GM21576 (cell line): ENCODE measurements around the gene CELA2B.
"Not testable (repeated sequence)": the region's sequence is repeated elsewhere in the genome, so short reads cannot be mapped to it uniquely, and the experiment has no call there.

Source experiments
- ATAC-seq: cut with Tn5 transposase; IDR thresholded peaks from one replicate; pipeline ENCODE4 v1.9.1; 2021; ENCODE audit warnings: mild to moderate bottlenecking, moderate library complexity; ENCODE audit not compliant: unreplicated experiment

The CELA2B gene

GRCh38 chr1:15475752-15476314 is at the start of gene CELA2B:
CELA2B (plus strand) TSS chr1:15476104; CDS start chr1:15476126, 22 bp downstream.
- ATAC-seq: no peak

DNA sequence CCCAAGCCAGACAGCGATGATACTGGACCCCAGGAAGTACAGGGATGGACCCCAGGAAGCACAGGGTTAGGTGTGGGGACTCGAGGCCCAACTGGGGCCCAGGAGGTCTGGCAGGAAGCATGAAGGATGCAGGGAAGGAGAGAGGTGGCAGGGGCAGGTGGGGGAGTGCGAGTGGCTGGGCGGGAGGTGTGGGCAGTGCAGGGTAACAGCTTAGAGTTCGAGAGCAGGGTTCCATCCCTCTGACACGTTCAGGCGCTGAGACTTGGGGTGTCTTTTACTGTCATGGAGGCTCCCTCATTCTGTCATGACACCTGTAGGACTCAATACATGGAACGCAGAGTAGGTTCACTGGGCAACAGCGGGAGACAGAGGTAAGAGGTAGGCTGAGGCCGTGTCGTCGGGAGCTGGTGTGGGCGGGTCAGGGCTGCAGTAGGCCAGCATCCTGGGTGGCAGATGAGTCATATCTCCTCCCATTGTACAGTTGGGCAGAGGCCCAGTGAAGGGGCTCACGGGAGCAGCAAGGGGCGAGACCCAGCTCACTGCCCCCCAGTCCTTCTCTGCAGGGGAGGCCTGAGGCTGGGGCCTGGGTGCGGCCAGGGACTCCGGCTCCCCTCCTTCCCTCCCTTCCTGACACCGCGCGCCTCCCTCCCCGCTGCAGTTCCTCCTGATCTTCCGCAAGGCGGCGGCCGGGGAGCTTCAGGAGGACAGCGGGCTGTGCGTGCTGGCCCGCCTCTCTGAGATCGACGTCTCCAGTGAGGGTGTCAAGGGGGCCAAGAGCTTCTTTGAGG is 49.2 kb upstream of the CELA2B start:
- no peak for ATAC-seq

DNA sequence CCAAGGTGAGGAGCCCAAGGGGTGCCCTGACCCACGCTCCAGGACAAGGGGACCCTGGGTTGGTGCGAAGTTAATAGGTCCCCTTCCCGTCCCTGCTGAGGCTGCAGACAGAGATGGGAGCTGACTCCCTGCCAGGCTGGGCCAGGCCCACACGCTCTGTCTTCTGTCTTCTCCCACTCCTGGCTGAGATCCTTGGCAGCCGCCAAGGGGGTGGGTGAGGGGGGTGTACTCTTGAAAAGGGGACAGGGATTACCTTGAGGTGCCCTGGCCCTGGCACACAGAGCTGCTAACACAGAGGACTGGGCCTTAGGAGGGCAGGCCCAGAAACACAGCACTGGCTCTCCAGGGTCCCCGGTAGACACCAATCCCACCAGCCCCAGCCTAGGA is 48.6 kb upstream of the CELA2B start:
- ATAC-seq: no peak

DNA sequence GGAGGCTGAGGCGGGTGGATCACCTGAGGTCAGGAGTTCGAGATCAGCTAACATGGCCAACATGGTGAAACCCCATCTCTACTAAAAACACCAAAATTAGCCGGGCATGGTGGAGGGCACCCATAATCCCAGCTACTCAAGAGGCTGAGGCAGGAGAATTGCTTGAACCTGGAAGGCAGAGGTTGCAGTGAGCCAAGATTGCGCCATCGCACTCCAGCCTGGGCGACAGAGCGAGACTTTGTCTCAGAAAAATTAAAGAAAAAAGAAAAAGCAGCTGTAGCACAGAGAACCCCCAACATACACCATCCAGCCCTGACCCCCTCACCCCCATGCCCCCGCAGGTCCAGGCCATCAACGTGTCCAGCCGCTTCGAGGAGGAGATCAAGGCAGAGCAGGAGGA is 47.7 kb upstream of the CELA2B start:
- ATAC-seq: not testable (repeated sequence)

- no peak for ATAC-seq
Measured at GRCh38 chr1:15428815-15429435, 47.0 kb upstream of the CELA2B start.

DNA sequence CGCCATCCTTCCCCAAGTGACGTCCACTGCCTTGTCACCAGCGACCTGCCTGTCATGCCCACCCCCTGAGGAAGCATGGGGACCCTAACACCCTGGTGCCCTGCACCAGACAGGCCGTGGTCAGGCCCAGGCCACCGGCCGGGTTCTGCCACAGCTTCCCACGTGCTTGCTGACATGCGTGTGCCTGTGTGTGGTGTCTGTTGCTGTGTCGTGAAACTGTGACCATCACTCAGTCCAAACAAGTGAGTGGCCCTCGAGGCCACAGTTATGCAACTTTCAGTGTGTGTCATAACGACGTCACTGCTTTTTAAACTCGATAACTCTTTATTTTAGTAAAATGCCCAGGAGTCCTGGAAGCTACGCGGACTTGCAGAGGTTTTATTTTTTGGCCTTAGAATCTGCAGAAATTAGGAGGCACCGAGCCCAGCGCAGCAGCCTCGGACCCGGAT is 46.2 kb upstream of the CELA2B start:
- ATAC-seq: no peak

DNA sequence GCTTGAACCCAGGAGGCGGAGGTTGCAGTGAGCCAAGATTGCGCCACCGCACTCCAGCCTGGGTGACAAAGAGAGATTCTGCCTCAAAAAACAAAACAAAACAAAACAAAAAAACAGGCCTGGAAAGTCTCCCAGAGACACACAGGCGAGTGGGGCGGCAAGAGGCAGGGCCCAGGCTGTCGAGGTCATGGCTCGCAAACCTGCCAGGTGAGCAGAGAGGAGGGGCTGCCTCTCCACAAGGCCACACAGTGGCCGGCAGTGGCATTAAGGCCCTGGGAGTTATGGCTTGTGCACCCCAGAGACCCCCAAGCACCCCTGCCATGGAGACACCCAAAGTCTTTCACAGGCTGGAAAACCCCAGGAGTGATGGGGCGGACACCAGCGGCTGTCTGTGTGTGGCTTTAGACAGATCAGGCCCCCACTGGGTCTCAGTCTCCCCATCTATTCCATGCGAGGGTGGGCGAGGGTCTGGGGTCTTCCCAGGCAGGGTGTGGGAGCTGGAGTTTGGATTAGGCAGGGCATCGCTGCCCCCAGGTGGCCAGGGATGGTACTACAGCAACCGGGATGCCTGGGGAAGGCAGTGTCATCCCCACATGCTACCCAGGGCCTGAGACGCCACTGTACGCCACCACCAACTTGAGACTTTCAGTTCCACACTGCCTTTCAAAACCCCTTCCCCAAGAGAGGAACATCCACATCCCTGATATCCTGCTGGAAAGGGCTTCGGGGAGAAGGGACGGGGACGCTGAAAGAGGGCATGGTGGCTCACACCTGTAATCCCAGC is 44.9 kb upstream of the CELA2B start:
- no peak for ATAC-seq

- no peak for ATAC-seq
Measured at GRCh38 chr1:15431571-15431948, 44.3 kb upstream of the CELA2B start.

GRCh38 chr1:15432324-15432723 is 43.6 kb upstream of the CELA2B start:
- ATAC-seq: no peak

DNA sequence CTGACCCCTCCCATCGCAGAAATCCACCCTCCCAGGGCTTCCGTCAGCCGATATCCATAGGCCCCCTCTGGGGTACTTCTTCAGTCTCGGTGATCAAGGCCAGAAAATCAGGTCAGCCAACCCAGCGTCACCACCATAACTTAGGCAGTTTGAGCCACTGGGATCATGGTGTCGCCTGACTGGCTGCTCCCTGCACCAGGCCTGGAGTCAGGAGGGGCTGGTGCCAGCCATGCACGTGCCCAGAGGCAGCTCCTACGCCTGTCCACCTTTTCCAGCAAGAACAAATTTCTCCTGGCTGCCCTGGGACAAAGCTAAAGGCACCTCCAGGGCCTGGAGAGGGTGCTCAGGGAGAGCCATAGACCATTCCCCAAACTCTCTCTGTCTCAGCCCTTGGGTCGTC is 42.4 kb upstream of the CELA2B start:
- no peak for ATAC-seq

DNA sequence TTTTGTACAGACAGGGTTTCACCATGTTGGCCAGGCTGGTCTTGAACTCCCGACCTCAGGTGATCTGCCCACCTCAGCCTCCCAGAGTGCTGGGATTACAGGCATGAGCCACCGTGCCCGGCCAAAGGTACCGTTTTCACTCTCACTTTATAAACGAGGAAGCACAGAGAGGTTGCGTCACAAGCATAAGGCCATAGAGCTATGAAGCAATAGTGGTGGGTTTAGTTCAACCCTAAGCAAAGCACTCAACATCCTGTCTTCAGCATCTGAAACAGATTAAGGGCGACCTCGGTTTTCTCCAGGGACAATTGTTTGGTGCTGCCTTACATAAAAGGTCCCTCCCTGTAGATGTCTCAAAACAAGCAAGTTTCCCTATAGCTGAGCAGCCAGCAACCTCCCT is 41.2 kb upstream of the CELA2B start:
- ATAC-seq: not testable (repeated sequence)

GRCh38 chr1:15435239-15436077 is 40.4 kb upstream of the CELA2B start:
- no peak for ATAC-seq

DNA sequence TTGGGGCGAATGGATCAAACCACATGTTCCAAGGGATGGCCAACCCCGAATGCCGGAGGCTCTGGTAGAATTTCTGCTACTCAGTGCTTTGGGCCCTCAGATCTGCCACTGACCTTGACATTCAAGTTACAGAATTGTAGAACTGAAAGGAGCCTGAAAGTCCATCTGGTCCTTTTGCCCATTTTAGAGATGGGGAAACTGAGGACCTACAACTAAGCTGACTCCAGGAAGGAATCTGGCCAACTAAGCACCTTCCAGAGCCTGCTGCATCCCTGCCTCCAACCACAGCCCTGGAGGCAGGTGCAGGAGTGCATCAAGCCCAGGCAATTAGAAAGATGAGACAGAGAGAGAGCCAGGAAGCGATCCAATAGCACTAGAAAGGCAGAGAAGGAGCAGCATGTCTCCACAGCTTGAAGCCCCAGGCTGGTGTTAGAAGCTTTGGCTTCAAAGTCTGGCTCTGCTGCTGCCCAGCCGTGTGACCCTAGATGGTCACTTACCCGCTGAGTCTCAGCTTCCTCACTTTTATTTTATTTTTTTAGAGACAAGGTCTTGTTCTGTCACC is 38.9 kb upstream of the CELA2B start:
- no peak for ATAC-seq

- no peak for ATAC-seq
Measured at GRCh38 chr1:15439325-15439724, 36.6 kb upstream of the CELA2B start.

- no peak for ATAC-seq
Measured at GRCh38 chr1:15440357-15440756, 35.5 kb upstream of the CELA2B start.

DNA sequence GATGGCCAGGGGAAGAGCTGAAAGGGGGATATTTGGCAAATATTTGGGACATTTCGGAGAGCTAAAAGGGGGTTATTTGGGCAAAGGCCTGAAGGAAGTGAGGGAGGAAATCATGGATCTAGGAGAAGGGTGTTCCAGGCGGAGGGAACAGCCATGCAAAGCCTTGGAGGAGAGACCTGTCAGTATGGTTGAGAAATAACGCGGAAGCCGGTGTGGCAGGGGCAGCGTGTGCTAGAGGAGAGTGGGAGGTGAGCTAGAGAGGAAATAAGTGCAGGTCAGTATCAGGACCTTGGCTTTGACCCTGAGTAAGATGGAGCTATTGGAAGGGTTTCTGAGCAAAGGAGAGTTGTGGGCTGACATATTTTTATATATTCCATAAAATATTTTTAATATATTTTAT is 34.7 kb upstream of the CELA2B start:
- ATAC-seq: no peak

DNA sequence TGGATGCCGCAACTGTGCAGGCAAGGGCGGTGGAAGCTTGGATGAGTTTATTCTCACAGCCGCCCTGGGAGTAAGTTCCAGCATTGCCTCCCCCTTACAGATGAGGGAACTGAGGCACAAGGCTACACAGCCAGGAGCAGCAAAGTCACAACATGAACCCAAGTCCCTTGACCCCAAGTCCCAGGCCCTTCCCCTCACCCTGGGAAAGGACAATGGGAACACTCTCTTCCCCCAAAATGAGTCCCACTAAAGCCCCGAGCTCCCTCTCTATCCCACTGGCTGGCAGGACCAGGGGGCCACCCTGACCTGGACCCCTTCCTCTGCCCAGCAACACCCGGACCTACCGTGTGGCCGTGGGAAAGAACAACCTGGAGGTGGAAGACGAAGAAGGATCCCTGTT is 33.8 kb upstream of the CELA2B start:
- no peak for ATAC-seq

DNA sequence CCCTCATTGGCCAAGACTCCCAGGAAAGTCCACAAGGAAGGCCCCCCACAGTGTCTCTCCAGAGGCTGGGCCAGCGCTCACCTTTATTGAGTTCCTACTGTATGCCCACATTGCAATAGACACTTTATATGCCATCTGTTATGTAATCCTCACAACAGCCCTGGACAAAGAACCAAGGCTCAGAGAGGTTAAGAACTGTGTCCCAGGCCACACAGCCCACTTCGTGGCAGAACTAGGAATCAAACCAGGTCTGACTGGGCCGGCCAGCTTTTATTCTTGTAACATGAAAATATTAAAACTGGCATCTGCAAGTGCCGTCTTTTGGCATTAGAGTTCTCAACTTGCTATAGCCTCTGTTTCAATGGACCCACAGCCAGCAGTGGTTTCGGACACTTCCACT is 33.1 kb upstream of the CELA2B start:
- ATAC-seq: no peak

- no peak for ATAC-seq
Measured at GRCh38 chr1:15443281-15443680, 32.6 kb upstream of the CELA2B start.
